ENCODE data around the gene SYNPO2L. TPM values are rescaled to one million over a fixed set of nuclear protein-coding genes. Genes with fewer than 3 reads are reported as not detected.

Gene SYNPO2L
- total RNA-seq, 1 donor from 2014 or later: not detected

DNA sequence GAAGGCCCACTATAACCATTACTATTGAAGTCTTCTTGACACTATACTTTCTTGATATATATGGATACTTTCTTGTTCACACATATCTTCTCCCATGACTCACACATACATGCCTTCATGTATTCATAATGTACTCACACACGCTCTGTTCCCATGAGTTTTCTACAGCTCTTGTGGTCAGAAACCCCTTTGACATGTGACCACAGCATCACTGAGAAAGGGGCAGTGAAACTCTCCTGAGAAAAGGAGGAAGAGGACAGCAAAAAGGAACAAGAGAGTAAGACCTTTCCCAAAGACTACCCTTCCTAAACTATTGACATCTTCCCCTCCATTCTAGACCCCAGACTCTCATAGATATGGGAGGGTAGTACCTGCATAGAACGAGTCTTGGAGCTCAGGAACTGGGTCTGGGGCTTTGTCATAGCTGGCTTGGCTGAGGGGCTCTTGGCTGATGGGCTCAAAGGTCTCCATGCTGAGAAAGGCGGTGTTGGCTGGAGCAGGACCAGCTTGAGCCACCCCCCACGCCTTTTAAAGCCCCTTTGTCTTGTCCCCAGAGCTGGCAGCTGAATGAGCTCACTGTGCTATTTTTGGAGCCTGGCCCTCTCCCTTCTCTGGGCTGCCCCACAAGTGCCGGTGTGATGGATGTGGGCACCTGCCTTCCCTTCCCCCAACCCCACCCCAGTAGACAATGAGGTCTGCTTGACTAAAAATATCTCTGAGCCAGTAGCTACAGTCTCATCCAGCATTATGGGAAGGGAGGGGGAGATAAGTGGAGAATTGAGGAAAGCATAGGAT lies 5.1 kb downstream of the SYNPO2L start:
- intact Hi-C loops (cut with micrococcal nuclease): no loop called here
- Mint-ChIP-seq H3K9me3 (no peaks in the 10 kb centered on the region), H3K4me1 (peaks cover 12% of the 10 kb centered on the region), H3K36me3 (ENCODE audit: low read depth) (no peaks in the 10 kb centered on the region), H3K27me3 (no peaks in the 10 kb centered on the region), H3K27ac (no peak overlapping the region), H3K4me3 (no peak overlapping the region)
- ATAC-seq (ENCODE audit: low read depth) (peak; percentile 33), DNase-seq (no peak)
- TF ChIP-seq, protein P1, sequence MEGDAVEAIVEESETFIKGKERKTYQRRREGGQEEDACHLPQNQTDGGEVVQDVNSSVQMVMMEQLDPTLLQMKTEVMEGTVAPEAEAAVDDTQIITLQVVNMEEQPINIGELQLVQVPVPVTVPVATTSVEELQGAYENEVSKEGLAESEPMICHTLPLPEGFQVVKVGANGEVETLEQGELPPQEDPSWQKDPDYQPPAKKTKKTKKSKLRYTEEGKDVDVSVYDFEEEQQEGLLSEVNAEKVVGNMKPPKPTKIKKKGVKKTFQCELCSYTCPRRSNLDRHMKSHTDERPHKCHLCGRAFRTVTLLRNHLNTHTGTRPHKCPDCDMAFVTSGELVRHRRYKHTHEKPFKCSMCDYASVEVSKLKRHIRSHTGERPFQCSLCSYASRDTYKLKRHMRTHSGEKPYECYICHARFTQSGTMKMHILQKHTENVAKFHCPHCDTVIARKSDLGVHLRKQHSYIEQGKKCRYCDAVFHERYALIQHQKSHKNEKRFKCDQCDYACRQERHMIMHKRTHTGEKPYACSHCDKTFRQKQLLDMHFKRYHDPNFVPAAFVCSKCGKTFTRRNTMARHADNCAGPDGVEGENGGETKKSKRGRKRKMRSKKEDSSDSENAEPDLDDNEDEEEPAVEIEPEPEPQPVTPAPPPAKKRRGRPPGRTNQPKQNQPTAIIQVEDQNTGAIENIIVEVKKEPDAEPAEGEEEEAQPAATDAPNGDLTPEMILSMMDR (IDR thresholded peaks at IDR 0.05): no peak
- POLR2A ChIA-PET: no interaction called here
- CTCF ChIA-PET: interaction anchor here (1.6 kb wide), 2 partner anchors 10 to 121 kb away, joined by 3 to 5 read pairs; no protein-coding TSS in a partner anchor

DNA sequence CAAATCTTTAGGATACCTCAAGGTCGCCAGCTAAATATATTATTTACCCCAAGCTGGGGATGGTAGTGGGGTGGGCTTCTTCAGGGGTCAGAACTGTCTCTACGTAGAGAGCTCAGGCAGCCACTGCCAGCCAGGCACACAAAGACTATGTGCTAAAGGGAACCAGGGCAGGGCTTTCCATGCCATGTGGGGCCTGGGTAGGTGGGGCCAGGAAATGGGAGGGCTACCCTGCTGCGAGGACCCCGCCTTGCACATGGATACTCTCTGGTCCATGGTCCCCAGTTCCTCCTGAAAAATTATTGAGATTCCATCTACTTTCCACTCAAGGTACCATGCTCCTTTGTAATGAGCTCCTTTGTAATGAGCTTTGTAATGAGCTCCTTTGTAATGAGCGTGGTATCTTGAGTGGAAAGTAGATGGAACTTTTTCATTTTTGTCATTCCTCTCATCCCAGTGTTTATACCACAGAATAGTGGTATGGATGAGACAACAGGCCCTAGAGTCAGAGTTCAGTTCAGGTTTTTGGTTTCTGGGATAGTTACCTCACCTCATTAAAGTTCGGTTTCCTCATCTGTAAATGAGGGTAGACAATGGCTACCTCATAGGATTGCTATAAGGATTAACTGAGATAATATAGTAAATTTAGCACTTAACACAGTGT lies 5.8 kb downstream of the SYNPO2L start:
- TF ChIP-seq, protein P1 (IDR thresholded peaks at IDR 0.05): no peak
- Mint-ChIP-seq H3K4me3 (no peak overlapping the region), H3K27me3 (no peaks in the 10 kb centered on the region), H3K27ac (no peak overlapping the region), H3K9me3 (no peaks in the 10 kb centered on the region), H3K36me3 (ENCODE audit: low read depth) (no peaks in the 10 kb centered on the region), H3K4me1 (peaks cover 12% of the 10 kb centered on the region)
- intact Hi-C loops (cut with micrococcal nuclease): loop anchor here (10.0 kb wide), 1 partner anchor 1585 kb away; the partner anchor contains the start of gene COMTD1
- DNase-seq: no peak
- CTCF ChIA-PET: interaction anchor here (1.6 kb wide), 1 partner anchor 11 kb away, joined by 3 read pairs; no protein-coding TSS in a partner anchor
- POLR2A ChIA-PET: no interaction called here
- no peak for ATAC-seq (ENCODE audit: low read depth)

DNA sequence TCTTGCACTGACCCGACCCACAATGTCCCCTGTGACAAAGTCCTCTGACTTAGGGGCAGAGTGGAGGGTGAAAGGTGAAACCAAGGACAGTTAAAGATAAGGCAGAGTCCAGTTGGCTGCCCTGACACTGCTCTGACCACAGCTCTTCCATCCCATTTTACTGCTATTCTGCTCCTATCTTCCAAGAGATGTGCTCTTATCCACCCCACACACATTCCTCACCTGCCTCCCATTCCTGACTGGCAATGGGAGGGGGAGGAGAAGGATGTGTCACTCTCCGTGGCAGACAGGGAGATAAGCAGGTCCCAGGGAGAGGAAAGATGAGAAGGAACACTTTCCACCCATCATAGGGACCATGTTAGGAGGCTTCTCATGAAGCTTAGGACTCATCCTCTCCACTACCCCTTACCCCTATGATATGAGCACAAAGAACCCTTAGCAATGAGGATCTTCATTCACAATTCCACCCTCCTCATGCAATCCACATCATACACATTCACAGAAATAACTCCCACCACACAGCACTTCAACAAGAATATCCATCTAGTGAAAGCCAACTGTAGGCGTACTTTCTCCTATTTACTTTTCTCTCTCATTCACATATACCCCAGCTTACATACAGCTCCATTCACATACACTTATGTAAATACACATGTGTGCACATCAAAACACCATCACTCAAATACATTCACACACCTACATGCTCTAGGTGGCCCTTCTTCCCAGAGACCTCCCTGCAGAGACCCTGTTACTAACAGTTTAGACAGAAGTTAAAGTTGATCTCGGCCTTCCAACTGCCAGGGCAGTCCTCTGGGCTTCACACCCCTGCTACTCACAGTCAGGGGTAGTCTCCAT lies 6.6 kb downstream of the SYNPO2L start:
- DNase-seq (no peak), ATAC-seq (ENCODE audit: low read depth) (no peak)
- Mint-ChIP-seq H3K9me3 (no peaks in the 10 kb centered on the region), H3K4me1 (peaks cover 14% of the 10 kb centered on the region), H3K27me3 (no peaks in the 10 kb centered on the region), H3K36me3 (ENCODE audit: low read depth) (no peaks in the 10 kb centered on the region), H3K4me3 (peak overlapping the region; percentile 21), H3K27ac (no peak overlapping the region)
- intact Hi-C loops (cut with micrococcal nuclease): loop anchor here (10.0 kb wide), 1 partner anchor 1586 kb away; the partner anchor contains the start of gene COMTD1
- POLR2A ChIA-PET: no interaction called here
- TF ChIP-seq, protein P1 (IDR thresholded peaks at IDR 0.05): no peak
- CTCF ChIA-PET: no interaction called here

DNA sequence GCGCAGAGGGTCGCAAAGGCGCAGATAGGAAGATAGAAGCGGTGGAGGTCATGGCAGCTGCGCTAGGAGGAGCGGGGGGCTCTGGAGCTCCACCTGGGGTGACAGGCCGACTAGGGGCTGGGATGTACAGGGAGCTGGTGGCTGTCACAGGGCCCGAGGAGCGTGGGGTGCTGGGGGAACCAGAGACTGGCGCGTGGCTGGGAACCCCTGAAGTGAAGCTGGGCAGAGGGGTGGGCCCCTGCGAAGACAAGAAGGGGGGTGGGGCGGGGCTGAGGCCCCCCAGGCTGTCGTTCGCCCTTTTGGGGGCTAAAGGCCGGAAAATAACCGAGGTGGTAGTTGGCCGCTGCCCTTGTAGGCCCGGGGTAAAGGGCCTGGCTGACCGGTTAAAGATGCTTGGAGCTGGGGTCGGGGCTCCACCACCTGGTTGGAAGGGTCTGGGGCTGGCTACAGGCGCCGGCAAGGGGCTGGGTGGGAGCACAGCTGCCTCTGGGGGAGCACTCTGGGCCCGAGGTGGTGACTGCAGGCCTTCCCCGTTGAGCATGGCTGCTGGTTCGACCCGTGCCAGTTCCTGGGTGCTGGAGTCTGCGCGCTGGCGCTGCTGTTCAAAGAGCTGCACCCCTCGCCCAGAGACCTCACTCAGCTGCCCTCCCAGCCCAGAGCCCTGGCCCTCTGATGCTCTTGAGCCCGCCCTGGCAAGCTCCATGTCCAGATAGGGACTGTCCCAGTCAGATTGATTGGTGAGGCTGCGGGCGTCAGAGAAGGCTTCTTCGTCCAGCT lies 7.8 kb downstream of the SYNPO2L start:
- intact Hi-C loops (cut with micrococcal nuclease): loop anchor here (10.0 kb wide), 1 partner anchor 1587 kb away; the partner anchor contains the start of gene COMTD1
- no peaks in the 10 kb centered on the region for H3K36me3 Mint-ChIP-seq (ENCODE audit: low read depth)
- peak; percentile 13 for ATAC-seq (ENCODE audit: low read depth)
- DNase-seq: no peak
- ChIA-PET POLR2A (interaction anchor here (1.0 to 1.2 kb wide), 2 partner anchors 23 to 118 kb away, joined by 3 to 4 read pairs; no protein-coding TSS in a partner anchor), CTCF (interaction anchor here (0.8 to 7.6 kb wide), 2 partner anchors 118 to 384 kb away, joined by 4 to 90 read pairs; no protein-coding TSS in a partner anchor)
- no peaks in the 10 kb centered on the region for H3K27me3 Mint-ChIP-seq
- TF ChIP-seq, protein P1 (IDR thresholded peaks at IDR 0.05): no peak
- H3K4me3 Mint-ChIP-seq: peak overlapping the region; percentile 78
- H3K9me3 Mint-ChIP-seq: no peaks in the 10 kb centered on the region
- peaks cover 21% of the 10 kb centered on the region for H3K4me1 Mint-ChIP-seq
- no peak overlapping the region for H3K27ac Mint-ChIP-seq
